HCT116 (cell line): Measurements from ENCODE around the gene GADD45G. TPM values are rescaled to one million over a fixed set of nuclear protein-coding genes. Genes with fewer than 3 reads are reported as not detected.

Experiments used
- ATAC-seq: fragments of 200-7000 bp; cut with Tn5 transposase; 2 replicates; pipeline ENCODE4 v1.9.1; 2020; ENCODE audit warnings: mild to moderate bottlenecking, moderate library complexity
- BruUV-seq: library from RNA; stranded (reverse); fragments of 400-500 nt; replicated peaks from 2 replicates; lab custom pipeline; 2021; lab: Mats Ljungman, UMichigan
- CTCF ChIA-PET: fragments of 300-600 bp; sonication (Branson Sonifier 250); formaldehyde crosslinking; loops from one replicate; lab custom pipeline; 2021; ENCODE audit warnings: antibody characterized with exemption; lab: Charles Lee
- POLR2A ChIA-PET: fragments of 300-600, 350-600 bp; sonication (Branson Sonifier 250); formaldehyde crosslinking; loops from one replicate; lab custom pipeline; 2021; ENCODE audit warnings: antibody characterized with exemption; lab: Charles Lee
- RAD21 ChIA-PET, 2 experiments: fragments of 300-600 bp; sonication (Branson Sonifier 250); formaldehyde crosslinking; loops; one replicate each; lab custom pipeline; 2023; ENCODE audit warnings: low total read pairs in 2 of 2; ENCODE audit not compliant: uncharacterized antibody in 2 of 2, unreplicated experiment in 2 of 2, low non-redundant PET in 1 of 2; lab: Charles Lee
- DNase-seq: peaks from one replicate; pipeline ENCODE4 v3.0.0-alpha.2; 2010; ENCODE audit warnings: low read depth, low spot score
- H2AFZ ChIP-seq: fragments of 200-600 bp; shearing (Covaris generic), sonication (generic); 2 replicates; pipeline ENCODE4 v1.6.1; 2017; ENCODE audit warnings: low read depth, mixed run types, mixed read lengths, antibody characterized with exemption, low read length; ENCODE audit not compliant: poor library complexity, severe bottlenecking
- H3K27ac ChIP-seq: 2 replicates; pipeline ENCODE4 v1.5.1; 2012; ENCODE audit warnings: low read depth, low read length
- H3K27me3 ChIP-seq: fragments of 200-600 bp; sonication (generic); 2 replicates; pipeline ENCODE4 v1.6.1; 2016; ENCODE audit warnings: mixed run types, low read length, mixed read lengths; ENCODE audit not compliant: insufficient read depth
- H3K36me3 ChIP-seq, 2 experiments: fragments of 200-500 bp in 1 of 2; fragments of 200-600 bp in 1 of 2; sonication (Bioruptor generic) in 1 of 2; sonication (generic) in 1 of 2; 2 replicates each; pipeline versions ENCODE4 v1.5.1 to v1.6.1; 2014 to 2016; ENCODE audit warnings: low read length in 2 of 2, inconsistent platforms in 1 of 2, mixed read lengths in 1 of 2, mixed run types in 1 of 2; ENCODE audit not compliant: insufficient read depth in 2 of 2, control insufficient read depth in 1 of 2
- H3K4me1 ChIP-seq, 2 experiments: fragments of 200-600 bp in 1 of 2; sonication (generic) in 1 of 2; 2 replicates each; pipeline versions ENCODE4 v1.5.1 to v1.6.1; 2012 to 2017; ENCODE audit warnings: low read length in 2 of 2, inconsistent platforms in 1 of 2, mild to moderate bottlenecking in 1 of 2, mixed read lengths in 1 of 2, mixed run types in 1 of 2, moderate library complexity in 1 of 2; ENCODE audit not compliant: insufficient read depth in 2 of 2, control insufficient read depth in 1 of 2
- H3K4me2 ChIP-seq: fragments of 200-600 bp; sonication (generic); 2 replicates; pipeline ENCODE4 v1.6.1; 2017; ENCODE audit warnings: mixed run types, low read length, mixed read lengths
- H3K4me3 ChIP-seq, 2 experiments: fragments of 200-600 bp in 1 of 2; sonication (generic) in 1 of 2; replicated peaks in 1 of 2; 2 replicates each; pipeline ENCODE4 v1.5.1; 2011 to 2016; ENCODE audit warnings: low read length in 2 of 2, control low read depth in 1 of 2, low read depth in 1 of 2, mild to moderate bottlenecking in 1 of 2, mixed read lengths in 1 of 2, mixed run types in 1 of 2
- H3K79me2 ChIP-seq: fragments of 200-600 bp; sonication (generic); 2 replicates; pipeline ENCODE4 v1.6.1; 2017; ENCODE audit warnings: mild to moderate bottlenecking, mixed run types, low read length, moderate library complexity, mixed read lengths; ENCODE audit not compliant: insufficient read depth
- H3K9ac ChIP-seq: fragments of 200-600 bp; sonication (generic); 2 replicates; pipeline ENCODE4 v1.6.1; 2016; ENCODE audit warnings: low read length, mixed read lengths
- H3K9me2 ChIP-seq: fragments of 200-600 bp; sonication (generic), shearing (Covaris generic); 2 replicates; pipeline ENCODE4 v1.6.1; 2017; ENCODE audit warnings: mixed run types, mild to moderate bottlenecking, moderate library complexity; ENCODE audit not compliant: insufficient read depth
- H3K9me3 ChIP-seq, 2 experiments: fragments of 200-500 bp in 1 of 2; fragments of 200-600 bp in 1 of 2; sonication (Bioruptor generic) in 1 of 2; sonication (generic) in 1 of 2; 2 replicates each; pipeline ENCODE4 v1.6.1; 2014 to 2017; ENCODE audit warnings: low read length in 2 of 2, mixed read lengths in 2 of 2, inconsistent platforms in 1 of 2, low read depth in 1 of 2, mild to moderate bottlenecking in 1 of 2, mixed run types in 1 of 2, moderate library complexity in 1 of 2; ENCODE audit not compliant: control insufficient read depth in 1 of 2, insufficient read depth in 1 of 2
- H4K20me1 ChIP-seq: fragments of 200-600 bp; sonication (generic), shearing (Covaris generic); 2 replicates; pipeline ENCODE4 v1.6.1; 2017; ENCODE audit warnings: mixed run types, mild to moderate bottlenecking, moderate library complexity; ENCODE audit not compliant: insufficient read depth
- CEBPB ChIP-seq: IDR thresholded peaks from 2 replicates; pipeline ENCODE4 v1.6.1; 2012; ENCODE audit warnings: low read depth
- EGR1 ChIP-seq: IDR thresholded peaks from 2 replicates; pipeline ENCODE4 v1.6.1; 2012; ENCODE audit warnings: low read depth
- EZH2 ChIP-seq: fragments of 200-600 bp; sonication (generic); IDR thresholded peaks from 2 replicates; pipeline ENCODE4 v1.6.1; 2017; ENCODE audit warnings: antibody characterized with exemption, mixed run types
- JUND ChIP-seq: IDR thresholded peaks from 2 replicates; pipeline ENCODE4 v1.6.1; 2012
- POLR2A ChIP-seq: IDR thresholded peaks from 2 replicates; pipeline ENCODE4 v1.7.0; 2011; ENCODE audit warnings: borderline replicate concordance; ENCODE audit not compliant: insufficient read depth, insufficient read length; ENCODE audit errors: extremely low read depth
- POLR2AphosphoS5 ChIP-seq: IDR thresholded peaks from 2 replicates; pipeline ENCODE4 v1.6.1; 2011; ENCODE audit warnings: mild to moderate bottlenecking, low read depth, low read length, moderate library complexity
- RAD21 ChIP-seq: IDR thresholded peaks from 2 replicates; pipeline ENCODE4 v1.6.1; 2012; ENCODE audit warnings: low read depth, mild to moderate bottlenecking
- SIN3A ChIP-seq: IDR thresholded peaks from 2 replicates; pipeline ENCODE4 v1.6.1; 2012; ENCODE audit warnings: low read depth
- SRF ChIP-seq: IDR thresholded peaks from 2 replicates; pipeline ENCODE4 v1.6.1; 2012; ENCODE audit warnings: low read depth
- TCF7L2 ChIP-seq: IDR thresholded peaks from 2 replicates; pipeline ENCODE4 v1.7.0; 2011; ENCODE audit warnings: borderline replicate concordance, inconsistent platforms; ENCODE audit not compliant: insufficient read depth, insufficient read length; ENCODE audit errors: extremely low read depth
- YY1 ChIP-seq: IDR thresholded peaks from 2 replicates; pipeline ENCODE4 v1.6.1; 2011; ENCODE audit warnings: low read length, low read depth, moderate library complexity, mild to moderate bottlenecking; ENCODE audit not compliant: insufficient replicate concordance; ENCODE audit errors: extremely low read depth
- ZFX ChIP-seq: fragments of 450-650 bp; IDR thresholded peaks from 2 replicates; pipeline ENCODE4 v1.6.1; 2017
- ZNF274 ChIP-seq: fragments of 200-500 bp; sonication (Bioruptor generic); IDR thresholded peaks from 2 replicates; pipeline ENCODE4 v1.6.1; 2014; ENCODE audit warnings: mild to moderate bottlenecking, low read depth, low read length, inconsistent platforms
- intact Hi-C: fragments of 100-400 bp; cut with micrococcal nuclease; formaldehyde crosslinking; loops from 2 replicates; pipeline ENCODE4 v1.10.0; 2022
- total RNA-seq: library from RNA; stranded (reverse); gene quantifications from one replicate; pipeline ENCODE4 v1.2.1, GENCODE V29; 2021; ENCODE audit not compliant: unreplicated experiment
- TF ChIP-seq, protein P1 (sequence below): IDR thresholded peaks from 2 replicates; pipeline ENCODE4 v1.6.1; 2012
- TF ChIP-seq, protein P2 (sequence below): IDR thresholded peaks from 2 replicates; pipeline ENCODE4 v1.6.1; 2012
- TF ChIP-seq, protein P3 (sequence below): IDR thresholded peaks from 2 replicates; pipeline ENCODE4 v1.6.1; 2011; ENCODE audit warnings: mild to moderate bottlenecking, low read length, moderate library complexity; ENCODE audit not compliant: insufficient replicate concordance; ENCODE audit errors: extremely low read depth
- TF ChIP-seq, protein P4 (sequence below): IDR thresholded peaks from 2 replicates; pipeline ENCODE4 v1.6.1; 2012; ENCODE audit warnings: low read depth

Gene GADD45G
- total RNA-seq, 1 experiment from 2014 or later, result not detected

DNA sequence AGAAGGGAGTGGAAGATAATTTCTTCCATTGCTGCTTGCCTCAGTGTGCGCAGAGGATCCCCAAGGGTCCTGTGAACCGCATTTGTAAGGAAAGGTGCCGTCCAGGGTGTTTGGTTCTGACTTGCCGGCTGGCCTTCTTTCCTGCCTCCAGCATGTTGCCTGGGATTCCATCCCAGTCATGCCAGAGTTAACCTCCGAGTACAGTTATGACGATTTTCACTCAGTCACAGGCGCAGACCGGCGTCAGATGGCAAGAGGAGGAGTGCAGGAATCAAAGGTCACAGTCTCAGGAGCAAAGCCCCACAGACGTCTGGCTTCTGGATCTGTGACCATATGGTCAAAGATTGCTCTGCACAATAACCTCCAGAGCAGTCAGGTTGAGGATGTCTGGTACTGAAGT, 5.9 kb upstream of the GADD45G start:
- POLR2A ChIA-PET, result no interaction called here
- DNase-seq, result no peak
- BruUV-seq, result no TSS peak

More for the DNA sequence above, 5.9 kb upstream of the GADD45G start:
- Histone ChIP-seq H3K36me3 (no peaks in the 10 kb centered on the region), H2AFZ (no peak overlapping the region), H3K27ac (no peak overlapping the region), H3K9ac (no peak overlapping the region), H3K9me3 (no peaks in the 10 kb centered on the region), H3K79me2 (no peaks in the 10 kb centered on the region), H3K4me3 (no peak overlapping the region), H3K4me1 (peaks cover 5 to 9% of the 10 kb centered on the region in 2 experiments; a peak in 3 of 4 replicates), H3K9me2 (no peaks in the 10 kb centered on the region), H3K27me3 (peaks cover 29% of the 10 kb centered on the region), H3K4me2 (no peak overlapping the region), H4K20me1 (no peaks in the 10 kb centered on the region)
- no peak for TF ChIP-seq ZNF274
- no peak for TF ChIP-seq ZFX
- no peak for TF ChIP-seq SIN3A
- TF ChIP-seq, protein P1, sequence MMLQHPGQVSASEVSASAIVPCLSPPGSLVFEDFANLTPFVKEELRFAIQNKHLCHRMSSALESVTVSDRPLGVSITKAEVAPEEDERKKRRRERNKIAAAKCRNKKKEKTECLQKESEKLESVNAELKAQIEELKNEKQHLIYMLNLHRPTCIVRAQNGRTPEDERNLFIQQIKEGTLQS, result no peak
- TF ChIP-seq EZH2, result no peak
- no peak for TF ChIP-seq RAD21
- TF ChIP-seq, protein P2, sequence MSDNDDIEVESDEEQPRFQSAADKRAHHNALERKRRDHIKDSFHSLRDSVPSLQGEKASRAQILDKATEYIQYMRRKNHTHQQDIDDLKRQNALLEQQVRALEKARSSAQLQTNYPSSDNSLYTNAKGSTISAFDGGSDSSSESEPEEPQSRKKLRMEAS, result no peak
- no peak for TF ChIP-seq EGR1
- no peak for TF ChIP-seq POLR2A
- no peak for TF ChIP-seq TCF7L2
- no peak for TF ChIP-seq SRF
- TF ChIP-seq YY1, result no peak
- TF ChIP-seq, protein P3, sequence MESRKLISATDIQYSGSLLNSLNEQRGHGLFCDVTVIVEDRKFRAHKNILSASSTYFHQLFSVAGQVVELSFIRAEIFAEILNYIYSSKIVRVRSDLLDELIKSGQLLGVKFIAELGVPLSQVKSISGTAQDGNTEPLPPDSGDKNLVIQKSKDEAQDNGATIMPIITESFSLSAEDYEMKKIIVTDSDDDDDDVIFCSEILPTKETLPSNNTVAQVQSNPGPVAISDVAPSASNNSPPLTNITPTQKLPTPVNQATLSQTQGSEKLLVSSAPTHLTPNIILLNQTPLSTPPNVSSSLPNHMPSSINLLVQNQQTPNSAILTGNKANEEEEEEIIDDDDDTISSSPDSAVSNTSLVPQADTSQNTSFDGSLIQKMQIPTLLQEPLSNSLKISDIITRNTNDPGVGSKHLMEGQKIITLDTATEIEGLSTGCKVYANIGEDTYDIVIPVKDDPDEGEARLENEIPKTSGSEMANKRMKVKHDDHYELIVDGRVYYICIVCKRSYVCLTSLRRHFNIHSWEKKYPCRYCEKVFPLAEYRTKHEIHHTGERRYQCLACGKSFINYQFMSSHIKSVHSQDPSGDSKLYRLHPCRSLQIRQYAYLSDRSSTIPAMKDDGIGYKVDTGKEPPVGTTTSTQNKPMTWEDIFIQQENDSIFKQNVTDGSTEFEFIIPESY, result no peak
- no peak for TF ChIP-seq JUND
- no peak for TF ChIP-seq CEBPB
- no peak for TF ChIP-seq POLR2AphosphoS5
- TF ChIP-seq, protein P4, sequence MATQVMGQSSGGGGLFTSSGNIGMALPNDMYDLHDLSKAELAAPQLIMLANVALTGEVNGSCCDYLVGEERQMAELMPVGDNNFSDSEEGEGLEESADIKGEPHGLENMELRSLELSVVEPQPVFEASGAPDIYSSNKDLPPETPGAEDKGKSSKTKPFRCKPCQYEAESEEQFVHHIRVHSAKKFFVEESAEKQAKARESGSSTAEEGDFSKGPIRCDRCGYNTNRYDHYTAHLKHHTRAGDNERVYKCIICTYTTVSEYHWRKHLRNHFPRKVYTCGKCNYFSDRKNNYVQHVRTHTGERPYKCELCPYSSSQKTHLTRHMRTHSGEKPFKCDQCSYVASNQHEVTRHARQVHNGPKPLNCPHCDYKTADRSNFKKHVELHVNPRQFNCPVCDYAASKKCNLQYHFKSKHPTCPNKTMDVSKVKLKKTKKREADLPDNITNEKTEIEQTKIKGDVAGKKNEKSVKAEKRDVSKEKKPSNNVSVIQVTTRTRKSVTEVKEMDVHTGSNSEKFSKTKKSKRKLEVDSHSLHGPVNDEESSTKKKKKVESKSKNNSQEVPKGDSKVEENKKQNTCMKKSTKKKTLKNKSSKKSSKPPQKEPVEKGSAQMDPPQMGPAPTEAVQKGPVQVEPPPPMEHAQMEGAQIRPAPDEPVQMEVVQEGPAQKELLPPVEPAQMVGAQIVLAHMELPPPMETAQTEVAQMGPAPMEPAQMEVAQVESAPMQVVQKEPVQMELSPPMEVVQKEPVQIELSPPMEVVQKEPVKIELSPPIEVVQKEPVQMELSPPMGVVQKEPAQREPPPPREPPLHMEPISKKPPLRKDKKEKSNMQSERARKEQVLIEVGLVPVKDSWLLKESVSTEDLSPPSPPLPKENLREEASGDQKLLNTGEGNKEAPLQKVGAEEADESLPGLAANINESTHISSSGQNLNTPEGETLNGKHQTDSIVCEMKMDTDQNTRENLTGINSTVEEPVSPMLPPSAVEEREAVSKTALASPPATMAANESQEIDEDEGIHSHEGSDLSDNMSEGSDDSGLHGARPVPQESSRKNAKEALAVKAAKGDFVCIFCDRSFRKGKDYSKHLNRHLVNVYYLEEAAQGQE, result no peak
- RAD21 ChIA-PET, result no interaction called here
- CTCF ChIA-PET, result interaction anchor here (1.2 to 12.4 kb wide), 14 partner anchors 10 to 1271 kb away, joined by 3 to 297 read pairs (median 5); no protein-coding TSS in a partner anchor
- intact Hi-C loops, result loop anchor here (1.0 to 5.0 kb wide), 4 partner anchors 503 to 1272 kb away; no protein-coding TSS in a partner anchor
- ATAC-seq, result no peak
